Measurements from ENCODE around the gene ZNF292.
"Not testable (repeated sequence)": the region's sequence is repeated elsewhere in the genome, so short reads cannot be mapped to it uniquely, and the experiment has no call there.

The ZNF292 gene

GRCh38 chr6:87161299-87161698, 5.9 kb downstream of the ZNF292 start:
- no peak for DNase-seq (ENCODE audit: low read depth in 2 of 2)

- no peak for DNase-seq (ENCODE audit: low read depth in 2 of 2)
Observed at GRCh38 chr6:87164004-87164403, 8.6 kb downstream of the ZNF292 start.

GRCh38 chr6:87164506-87164905, 9.1 kb downstream of the ZNF292 start:
- DNase-seq (ENCODE audit: low read depth in 2 of 2): no peak

- no peak for DNase-seq (ENCODE audit: low read depth in 2 of 2)
Observed at GRCh38 chr6:87165185-87165584, 9.8 kb downstream of the ZNF292 start.

- DNase-seq (ENCODE audit: low read depth in 2 of 2): no peak
Observed at GRCh38 chr6:87171938-87172633, 16.7 kb downstream of the ZNF292 start.

GRCh38 chr6:87174078-87174579, 18.8 kb downstream of the ZNF292 start:
- DNase-seq (ENCODE audit: low read depth in 2 of 2): no peak

GRCh38 chr6:87176493-87176892, 21.1 kb downstream of the ZNF292 start:
- no peak for DNase-seq (ENCODE audit: low read depth in 2 of 2)

GRCh38 chr6:87180105-87180728, 24.9 kb downstream of the ZNF292 start:
- DNase-seq (ENCODE audit: low read depth in 2 of 2): no peak

GRCh38 chr6:87181903-87182302, 26.5 kb downstream of the ZNF292 start:
- no peak for DNase-seq (ENCODE audit: low read depth in 2 of 2)

- DNase-seq (ENCODE audit: low read depth in 2 of 2): no peak
Observed at GRCh38 chr6:87182321-87182720, 27.0 kb downstream of the ZNF292 start.

GRCh38 chr6:87182940-87183339, 27.6 kb downstream of the ZNF292 start:
- DNase-seq (ENCODE audit: low read depth in 2 of 2): no peak

GRCh38 chr6:87183687-87184086, 28.3 kb downstream of the ZNF292 start:
- DNase-seq (ENCODE audit: low read depth in 2 of 2): no peak

GRCh38 chr6:87184762-87185250, 29.4 kb downstream of the ZNF292 start:
- no peak for DNase-seq (ENCODE audit: low read depth in 2 of 2)

GRCh38 chr6:87196275-87196842, 41.0 kb downstream of the ZNF292 start:
- DNase-seq (ENCODE audit: low read depth in 2 of 2): no peak

- DNase-seq (ENCODE audit: low read depth in 2 of 2): no peak
Observed at GRCh38 chr6:87197547-87197946, 42.2 kb downstream of the ZNF292 start.

GRCh38 chr6:87198022-87198810, 42.9 kb downstream of the ZNF292 start:
- not testable (repeated sequence) for DNase-seq (ENCODE audit: low read depth in 2 of 2)

GRCh38 chr6:87199787-87200186, 44.4 kb downstream of the ZNF292 start:
- no peak for DNase-seq (ENCODE audit: low read depth in 2 of 2)

GRCh38 chr6:87200469-87201175, 45.3 kb downstream of the ZNF292 start:
- DNase-seq (ENCODE audit: low read depth in 2 of 2): no peak

- DNase-seq (ENCODE audit: low read depth in 2 of 2): no peak
Observed at GRCh38 chr6:87203448-87204023, 48.2 kb downstream of the ZNF292 start.

- no peak for DNase-seq (ENCODE audit: low read depth in 2 of 2)
Observed at GRCh38 chr6:87209812-87210211, 54.4 kb downstream of the ZNF292 start.

- no peak for DNase-seq (ENCODE audit: low read depth in 2 of 2)
Observed at GRCh38 chr6:87210979-87211378, 55.6 kb downstream of the ZNF292 start.
